Right ventricle myocardium inferior (tissue), 1 donor: ENCODE results near the gene HDGF. TPM values are rescaled to one million over a fixed set of nuclear protein-coding genes. Genes with fewer than 3 reads are reported as not detected.

ENCODE experiments used
- total RNA-seq: library from RNA; stranded (reverse); fragmentation: NEBNext Ultra II Directional; extraction: Animal tissue kit (Norgen Biotek cat#: 25700); gene quantifications from one replicate; pipeline ENCODE4 v1.2.1, GENCODE V29; 2021
- donor health status: DM: no; HTN: yes; CAD: no; lungs with severe emphysema.

Gene HDGF
- total RNA-seq, 1 donor from 2014 or later, result 183 TPM

Other genes with a start within 250 kb of the HDGF start
- 1.2 TPM for gene IQGAP3, start 179.1 kb downstream of the HDGF start, total RNA-seq
- gene TTC24, start 172.0 kb downstream of the HDGF start, total RNA-seq, result not detected
- gene NAXE, start 159.9 kb downstream of the HDGF start, total RNA-seq, result 116 TPM
- 14.6 TPM for gene GPATCH4, start 150.2 kb downstream of the HDGF start, total RNA-seq
- gene HAPLN2, start 132.3 kb downstream of the HDGF start, total RNA-seq, result 1.4 TPM
- 0.35 TPM for gene BCAN, start 109.6 kb downstream of the HDGF start, total RNA-seq
- 131 TPM for gene NES, start 74.3 kb downstream of the HDGF start, total RNA-seq
- not detected for gene CRABP2, start 46.1 kb downstream of the HDGF start, total RNA-seq
- gene METTL25B, start 23.2 kb downstream of the HDGF start, total RNA-seq, result 16.6 TPM
- gene ISG20L2, start 22.9 kb downstream of the HDGF start, total RNA-seq, result 13.1 TPM
- 103 TPM for gene MRPL24, start 10.6 kb downstream of the HDGF start, total RNA-seq
- 42.9 TPM for gene PRCC, start 15.9 kb upstream of the HDGF start, total RNA-seq
- gene SH2D2A, start 65.2 kb upstream of the HDGF start, total RNA-seq, result 2.2 TPM
- 0.46 TPM for gene INSRR, start 107.4 kb upstream of the HDGF start, total RNA-seq
- 2.4 TPM for gene NTRK1, start 109.2 kb upstream of the HDGF start, total RNA-seq
- 8.1 TPM for gene PEAR1, start 142.0 kb upstream of the HDGF start, total RNA-seq
- gene LRRC71, start 169.0 kb upstream of the HDGF start, total RNA-seq, result not detected